ENCODE results near the gene PGBD2. TPM values are rescaled to one million over a fixed set of nuclear protein-coding genes. Genes with fewer than 3 reads are reported as not detected.

The PGBD2 gene
- total RNA-seq, 2 experiments from 2014 or later = 9.6 to 10.1 TPM

Other genes starting within 250 kb of the PGBD2 start
- gene OR14I1, start 203.5 kb upstream of the PGBD2 start, total RNA-seq = not detected
- gene LYPD8, start 150.5 kb upstream of the PGBD2 start, total RNA-seq = not detected
- 10 to 100 TPM; 32.8 to 34.7 TPM for gene SH3BP5L, start 80.3 kb upstream of the PGBD2 start, total RNA-seq
- 10 to 100 TPM; 51.0 to 53.6 TPM for gene ZNF672, start 68.0 kb upstream of the PGBD2 start, total RNA-seq
- gene ZNF692, start 47.1 kb upstream of the PGBD2 start, total RNA-seq = 10 to 100 TPM; 58.6 to 70.2 TPM